DMS114 treated with DMSO at 0.1 percent for 48 hours (cell line): ENCODE data around the gene ABCC12.

Source experiments
- DNase-seq: peaks from one replicate; lab custom pipeline; 2025; ENCODE audit not compliant: unreplicated experiment; lab: John Stamatoyannopoulos, UW

The ABCC12 gene

GRCh38 chr16:48106446-48106845 lies 49.3 kb downstream of the ABCC12 start:
- DNase-seq = no peak
